Left hindlimb (tissue), 1 donor: ENCODE measurements around the gene ARVCF.

Source experiments
- DNase-seq: peaks from one replicate; pipeline ENCODE4 v3.0.0-alpha.2; 2018

Gene ARVCF

GRCh38 chr22:19998232-19998951 is 18.2 kb downstream of the ARVCF start:
- DNase-seq = peak; percentile 32

- no peak for DNase-seq
These were observed 18.9 kb downstream of the ARVCF start for GRCh38 chr22:19997561-19998231.

GRCh38 chr22:19996694-19997384 is 19.8 kb downstream of the ARVCF start:
- peak; percentile 57 for DNase-seq

- peak; percentile 82 for DNase-seq
These were observed 20.8 kb downstream of the ARVCF start for GRCh38 chr22:19995611-19996339.

- DNase-seq = no peak
These were observed 21.6 kb downstream of the ARVCF start for GRCh38 chr22:19994851-19995610.

- no peak for DNase-seq
These were observed 22.7 kb downstream of the ARVCF start for GRCh38 chr22:19993926-19994325.

- peak; percentile 18 for DNase-seq
These were observed 23.7 kb downstream of the ARVCF start for GRCh38 chr22:19992921-19993355.

GRCh38 chr22:19992481-19992911 is 24.1 kb downstream of the ARVCF start:
- DNase-seq = peak; percentile 28

- peak; percentile 76 for DNase-seq
These were observed 24.8 kb downstream of the ARVCF start for GRCh38 chr22:19991645-19992451.

GRCh38 chr22:19991395-19991644 is 25.3 kb downstream of the ARVCF start:
- DNase-seq = no peak

GRCh38 chr22:19990609-19991394 is 25.8 kb downstream of the ARVCF start:
- peak; percentile 29 for DNase-seq

- DNase-seq = peak; percentile 15
These were observed 26.4 kb downstream of the ARVCF start for GRCh38 chr22:19990188-19990587.

GRCh38 chr22:19989725-19990067 is 26.9 kb downstream of the ARVCF start:
- peak; percentile 21 for DNase-seq

GRCh38 chr22:19988965-19989724 is 27.5 kb downstream of the ARVCF start:
- peak; percentile 29 for DNase-seq

GRCh38 chr22:19988331-19988808 is 28.3 kb downstream of the ARVCF start:
- peak; percentile 42 for DNase-seq

GRCh38 chr22:19987394-19988306 is 29.0 kb downstream of the ARVCF start:
- peak; percentile 24 for DNase-seq

GRCh38 chr22:19986410-19987341 is 29.9 kb downstream of the ARVCF start:
- DNase-seq = peak; percentile 83

- peak; percentile 25 for DNase-seq
These were observed 30.6 kb downstream of the ARVCF start for GRCh38 chr22:19986011-19986409.
